Kidney epithelial cell (primary cell): ENCODE results near the gene GDAP1L1. TPM values are rescaled to one million over a fixed set of nuclear protein-coding genes. Genes with fewer than 3 reads are reported as not detected.

Experiments
- DNase-seq: peaks from one replicate; pipeline ENCODE4 v3.0.0-alpha.2; 2010; ENCODE audit warnings: low read depth
- H3K27me3 ChIP-seq: 2 replicates; pipeline ENCODE4 v1.6.0; 2011; ENCODE audit warnings: low read length; ENCODE audit not compliant: control insufficient read depth, insufficient read depth
- H3K36me3 ChIP-seq: 2 replicates; pipeline ENCODE4 v1.5.1; 2011; ENCODE audit warnings: low read length; ENCODE audit not compliant: control insufficient read depth, insufficient read depth
- H3K4me3 ChIP-seq: 2 replicates; pipeline ENCODE4 v1.5.1; 2011; ENCODE audit warnings: low read depth, mild to moderate bottlenecking, control low read depth, low read length
- CTCF ChIP-seq: IDR thresholded peaks from 2 replicates; pipeline ENCODE4 v1.5.1; 2011; ENCODE audit warnings: mild to moderate bottlenecking, moderate library complexity, low read length, control low read depth, inconsistent platforms; ENCODE audit not compliant: insufficient read depth, poor library complexity, severe bottlenecking
- total RNA-seq: library from RNA; depleted of rRNA; stranded (reverse); fragments of >200 nt; gene quantifications from 2 replicates; pipeline ENCODE4 v1.2.3, GENCODE V29; 2015

GDAP1L1 gene
- total RNA-seq, 1 donor from 2014 or later = not detected

- Histone ChIP-seq H3K36me3 (no peaks in the 10 kb centered on the region), H3K27me3 (no peaks in the 10 kb centered on the region), H3K4me3 (no peak overlapping the region)
- TF ChIP-seq CTCF = no peak
- peak; percentile 90 for DNase-seq
These were observed 42.8 kb upstream of the GDAP1L1 start for GRCh38 chr20:44204156-44204831.

- Histone ChIP-seq H3K27me3 (no peaks in the 10 kb centered on the region), H3K36me3 (no peaks in the 10 kb centered on the region), H3K4me3 (no peak overlapping the region)
- no peak for TF ChIP-seq CTCF
- DNase-seq = no peak
These were observed 42.3 kb upstream of the GDAP1L1 start for GRCh38 chr20:44204832-44205215.

- no peak for DNase-seq
- no peak for TF ChIP-seq CTCF
- no peaks in the 10 kb centered on the region for H3K27me3 ChIP-seq
- no peaks in the 10 kb centered on the region for H3K36me3 ChIP-seq
- no peak overlapping the region for H3K4me3 ChIP-seq
These were observed 41.0 kb upstream of the GDAP1L1 start for GRCh38 chr20:44206132-44206531.

- no peaks in the 10 kb centered on the region for H3K27me3 ChIP-seq
- no peak overlapping the region for H3K4me3 ChIP-seq
- DNase-seq = no peak
- TF ChIP-seq CTCF = no peak
- H3K36me3 ChIP-seq = no peaks in the 10 kb centered on the region
These were observed 39.9 kb upstream of the GDAP1L1 start for GRCh38 chr20:44207126-44207723.

DNA sequence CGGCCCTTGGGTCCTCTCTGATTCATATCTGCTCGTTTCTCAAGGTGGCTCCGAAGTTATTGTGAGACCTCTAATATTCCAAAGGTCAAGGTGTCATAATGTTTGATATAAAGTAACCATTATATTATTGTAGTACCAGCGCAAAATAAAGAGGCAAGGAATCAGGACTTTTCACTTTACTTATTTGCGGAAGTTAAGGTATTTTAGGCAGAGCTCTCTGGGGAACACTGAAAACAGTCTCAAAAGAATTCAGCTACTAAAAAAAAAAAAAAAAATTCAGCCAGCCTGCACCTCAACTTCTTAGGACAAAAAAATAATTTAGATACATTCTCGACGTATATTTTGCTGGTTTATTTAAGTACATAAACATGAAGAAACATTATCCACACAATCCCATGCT, 38.9 kb upstream of the GDAP1L1 start:
- DNase-seq = no peak
- H3K36me3 ChIP-seq = no peaks in the 10 kb centered on the region
- H3K4me3 ChIP-seq = no peak overlapping the region
- H3K27me3 ChIP-seq = no peaks in the 10 kb centered on the region
- TF ChIP-seq CTCF = no peak

DNA sequence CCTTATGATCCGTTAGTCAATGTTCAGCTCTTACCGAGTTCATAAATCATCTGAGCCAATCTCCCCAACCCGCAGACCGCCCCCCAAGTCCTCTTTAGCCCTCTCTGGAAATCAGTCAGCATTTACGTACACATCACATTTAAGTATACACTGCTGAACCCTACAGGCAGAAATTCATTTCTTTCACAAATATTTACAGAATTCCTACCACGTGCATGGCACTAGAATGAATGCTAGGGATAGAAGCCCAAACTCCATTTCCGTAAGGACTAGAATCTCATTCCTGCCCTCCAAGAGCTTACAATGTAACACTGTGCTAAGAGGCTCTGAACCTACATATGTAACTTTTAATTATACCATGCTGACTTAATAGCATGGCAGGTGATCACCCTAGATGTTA, 38.3 kb upstream of the GDAP1L1 start:
- H3K4me3 ChIP-seq = peak overlapping the region; percentile 84
- DNase-seq = no peak
- TF ChIP-seq CTCF = no peak
- H3K36me3 ChIP-seq = no peaks in the 10 kb centered on the region
- no peaks in the 10 kb centered on the region for H3K27me3 ChIP-seq
